C4-2B (cell line): Measurements from ENCODE around the gene MTO1.

ENCODE experiments used
- CTCF ChIP-seq: fragments of 450-650 bp; conservative IDR thresholded peaks from 2 replicates; pipeline ENCODE4 v1.5.1; 2017; ENCODE audit warnings: mild to moderate bottlenecking
- ZFX ChIP-seq: fragments of 450-650 bp; IDR thresholded peaks from 2 replicates; pipeline ENCODE4 v1.6.1; 2017

GRCh38 chr6:73525546-73526330, 64.2 kb downstream of the MTO1 start:
- TF ChIP-seq CTCF (no peak), ZFX (no peak)
